ENCODE results near the gene CARD11.
A peak's percentile ranks its signal among the peaks of the same experiment; 100 is the strongest.

CARD11 gene

GRCh38 chr7:2894118-2894940, 149.3 kb downstream of the CARD11 start:
- DNase-seq, result peak; percentile 58

- DNase-seq, result no peak
Measured at GRCh38 chr7:2893411-2893861, 150.2 kb downstream of the CARD11 start.

DNA sequence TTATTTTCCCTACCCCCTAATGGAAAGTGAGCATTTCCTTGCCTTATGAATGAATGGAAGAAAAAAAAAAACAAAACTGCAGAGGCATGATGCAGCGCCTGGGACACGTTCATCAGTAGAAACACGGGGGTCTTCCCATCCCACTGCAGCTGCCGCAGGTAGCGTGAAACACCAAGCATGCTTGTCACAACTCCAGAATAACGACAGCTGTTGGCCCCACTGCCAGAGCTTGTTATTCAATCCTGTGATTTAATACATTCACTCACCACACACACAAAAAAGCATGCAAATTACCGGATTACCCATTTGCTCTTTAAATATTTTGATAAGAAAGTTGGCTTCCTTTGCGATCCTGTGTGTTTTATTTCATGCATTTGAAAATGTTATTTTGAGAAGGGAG, 151.1 kb downstream of the CARD11 start:
- no peak for DNase-seq

- no peak for DNase-seq
Measured at GRCh38 chr7:2887816-2888215, 155.9 kb downstream of the CARD11 start.

DNA sequence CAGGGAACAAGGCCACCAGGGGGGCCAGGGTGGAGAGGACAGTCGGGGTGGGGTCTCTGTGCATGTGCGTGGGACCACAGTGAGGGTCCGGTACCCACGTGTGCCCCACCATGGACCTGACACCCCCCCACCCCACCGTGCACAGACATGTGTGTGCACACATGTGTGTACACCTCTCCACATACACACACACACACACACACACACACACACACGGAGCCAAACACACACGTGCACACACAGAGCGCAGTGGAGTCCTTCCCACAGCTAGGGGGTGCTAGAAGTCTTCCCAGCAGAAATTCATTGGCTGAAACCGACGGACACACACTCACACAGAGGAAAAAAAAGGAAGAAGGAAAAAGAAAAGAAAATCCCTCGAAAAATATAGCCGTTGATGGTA, 156.8 kb downstream of the CARD11 start:
- peak; percentile 43 for DNase-seq

GRCh38 chr7:2886391-2886790, 157.3 kb downstream of the CARD11 start:
- DNase-seq, result no peak

- DNase-seq, result no peak
Measured at GRCh38 chr7:2884161-2884560, 159.5 kb downstream of the CARD11 start.

DNA sequence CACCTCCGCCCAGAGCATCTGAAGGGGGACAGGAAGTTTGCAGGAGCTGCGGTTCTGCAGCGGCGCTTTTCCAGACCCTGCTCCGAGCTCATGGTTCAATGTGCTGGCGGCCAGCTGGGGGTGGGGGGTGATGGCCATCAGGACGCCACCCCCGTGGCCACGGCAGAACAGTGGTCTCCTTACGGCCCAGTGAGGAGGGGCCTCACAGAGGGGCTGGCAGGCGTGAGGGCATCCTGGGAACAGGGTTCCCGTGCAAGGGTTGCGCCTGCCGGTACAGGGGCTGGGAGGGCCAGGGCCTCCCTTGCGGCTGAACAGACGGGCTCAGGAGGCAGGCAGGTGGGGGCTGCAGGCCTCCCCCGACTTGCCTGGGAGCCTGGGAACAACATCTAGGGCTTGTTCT, 160.6 kb downstream of the CARD11 start:
- no peak for DNase-seq

- no peak for DNase-seq
Measured at GRCh38 chr7:2882111-2882510, 161.6 kb downstream of the CARD11 start.

- no peak for DNase-seq
Measured at GRCh38 chr7:2880874-2881533, 162.7 kb downstream of the CARD11 start.

DNA sequence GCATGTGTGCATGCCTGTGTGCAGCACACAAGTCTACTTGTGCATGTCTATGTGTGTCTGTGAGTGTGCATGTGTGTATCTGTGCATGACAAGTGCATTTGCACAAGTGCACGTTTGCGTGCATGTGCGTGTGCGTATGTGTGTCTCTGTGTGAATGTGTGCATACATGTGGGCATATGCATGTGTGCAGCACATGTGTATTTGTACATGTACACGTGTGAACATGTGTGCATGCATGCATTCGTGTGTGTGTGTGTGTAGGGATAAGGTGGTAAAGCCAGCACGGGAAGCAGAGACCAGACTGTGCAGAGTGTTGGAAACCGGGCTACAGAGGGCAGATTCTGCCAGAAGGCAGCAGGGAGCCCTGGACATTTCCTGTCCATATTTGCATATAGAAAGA, 163.6 kb downstream of the CARD11 start:
- no peak for DNase-seq

- DNase-seq, result no peak
Measured at GRCh38 chr7:2879354-2879753, 164.3 kb downstream of the CARD11 start.

GRCh38 chr7:2878306-2878705, 165.4 kb downstream of the CARD11 start:
- no peak for DNase-seq

DNA sequence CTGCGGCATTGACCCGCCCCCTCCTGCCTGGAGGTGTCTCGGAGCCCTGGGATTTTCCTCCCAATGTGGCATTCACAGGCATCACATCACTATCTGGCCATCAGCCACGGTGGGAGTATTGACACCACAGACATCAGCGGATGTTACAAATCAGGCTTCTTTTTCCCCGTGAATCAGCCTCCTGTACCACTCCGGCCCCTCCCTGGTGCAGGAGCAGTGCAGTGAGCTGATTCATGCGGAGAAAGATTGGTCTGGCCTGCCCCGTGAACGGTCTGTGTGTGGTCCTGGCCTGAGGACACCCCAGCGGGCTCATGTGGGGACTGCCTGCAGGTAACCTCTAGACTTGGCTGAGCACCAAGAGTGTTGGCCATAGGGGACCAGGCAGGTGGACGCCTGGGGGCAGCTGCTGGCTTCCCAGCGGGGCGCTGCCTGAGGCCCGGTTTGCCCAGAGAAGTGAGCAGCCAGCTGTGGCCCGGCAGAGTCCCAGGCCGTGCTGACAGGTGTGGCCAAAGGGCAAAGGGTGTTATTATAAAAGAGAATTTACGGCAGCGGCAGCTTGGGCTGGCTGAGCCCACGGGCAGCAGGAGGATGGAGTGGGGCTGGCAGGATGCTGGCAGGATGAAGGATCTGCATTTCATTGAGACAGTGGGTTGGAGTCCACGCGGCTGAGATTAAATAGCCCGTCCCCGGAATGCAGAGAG, 167.5 kb downstream of the CARD11 start:
- no peak for DNase-seq

GRCh38 chr7:2873686-2874551, 169.7 kb downstream of the CARD11 start:
- DNase-seq, result no peak

DNA sequence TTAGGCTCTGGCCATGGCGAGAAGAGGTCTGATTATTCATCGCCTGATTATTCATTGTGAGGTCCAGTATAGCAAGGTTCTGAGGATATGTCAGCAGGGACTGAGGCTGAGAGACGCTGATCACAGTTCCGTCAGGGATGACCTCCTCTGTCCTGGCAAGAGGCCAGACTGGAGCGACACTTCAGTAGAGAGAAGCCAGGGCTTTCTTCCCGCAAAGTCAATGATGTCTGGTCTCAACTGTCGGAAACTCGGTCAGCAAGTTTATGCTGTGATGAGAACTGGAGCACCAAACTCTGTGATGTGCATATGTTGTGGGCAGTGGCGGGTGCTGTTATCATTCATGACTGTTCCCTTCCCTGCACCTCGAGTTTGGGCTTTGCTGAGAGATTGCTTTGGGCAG, 170.5 kb downstream of the CARD11 start:
- DNase-seq, result no peak

DNA sequence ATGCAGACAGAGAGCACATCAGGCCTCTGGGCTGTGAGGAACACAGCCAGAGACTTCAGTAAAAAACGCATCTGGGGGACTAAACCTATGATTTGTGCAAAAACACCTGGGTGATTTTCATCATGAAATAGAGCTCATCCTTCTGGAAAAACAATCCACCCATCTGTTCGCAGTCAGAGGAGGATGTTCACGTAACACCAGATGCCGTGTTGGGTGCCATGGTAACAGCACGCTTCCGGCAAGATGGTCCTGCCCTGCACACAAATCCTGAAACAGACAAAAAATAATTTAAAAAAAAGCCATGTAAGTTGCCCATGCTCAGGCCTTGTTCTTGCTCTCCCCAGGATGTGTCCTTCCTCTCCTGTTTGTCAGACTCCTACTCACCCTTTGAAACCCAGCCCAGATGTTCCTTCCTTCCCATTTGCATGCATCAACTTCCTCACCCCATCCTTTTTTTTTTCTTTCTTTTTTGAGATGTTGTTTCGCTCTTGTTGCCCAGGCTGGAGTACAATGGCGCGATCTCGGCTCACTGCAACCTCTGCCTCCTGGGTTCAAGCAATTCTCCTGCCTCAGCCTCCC, 171.3 kb downstream of the CARD11 start:
- DNase-seq, result no peak

DNA sequence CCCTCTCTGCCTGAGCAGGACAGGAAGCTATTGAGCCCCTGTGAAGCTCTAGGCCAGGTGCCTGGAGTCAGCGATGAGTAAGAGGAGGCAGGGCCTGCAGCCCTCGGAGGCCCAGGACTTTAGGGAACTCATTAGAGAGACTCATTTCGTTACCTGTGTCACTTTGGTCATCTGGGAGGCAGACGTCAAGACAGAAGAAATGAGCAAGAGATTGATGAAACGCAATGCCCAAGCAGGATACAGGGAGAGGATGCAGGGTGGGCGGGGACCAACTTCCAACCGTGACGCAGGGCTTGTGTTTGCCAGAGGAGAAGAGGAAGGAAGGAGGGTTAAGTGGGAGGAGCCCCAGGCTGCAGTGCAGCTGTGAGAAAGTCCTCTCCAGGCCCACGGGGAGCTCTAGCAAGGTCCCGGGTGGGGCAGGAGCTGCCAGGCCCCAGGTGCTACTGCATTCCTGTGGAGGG, 173.2 kb downstream of the CARD11 start:
- no peak for DNase-seq

DNA sequence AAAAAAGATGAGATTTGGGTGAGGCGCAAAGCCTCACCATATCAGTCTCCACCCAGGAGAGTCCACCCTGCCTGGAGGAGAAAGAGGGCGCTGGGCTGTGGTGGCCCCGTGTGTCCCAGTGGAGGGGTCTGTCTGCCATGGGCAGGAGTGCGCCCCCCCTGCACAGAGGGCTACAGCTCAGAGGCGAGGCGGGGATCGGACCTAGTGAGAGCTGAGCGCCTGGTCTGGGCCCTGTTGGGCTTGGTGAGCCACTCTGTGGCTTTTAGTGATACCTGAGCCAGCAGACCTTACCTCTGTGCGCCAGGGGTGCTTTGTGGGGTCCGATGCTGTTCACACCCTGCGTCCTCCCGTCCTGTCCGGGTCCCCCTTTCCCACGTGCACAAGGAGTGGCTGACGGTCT, 173.7 kb downstream of the CARD11 start:
- DNase-seq, result no peak

- DNase-seq, result no peak
Measured at GRCh38 chr7:2866601-2867000, 177.1 kb downstream of the CARD11 start.

GRCh38 chr7:2864999-2865670, 178.5 kb downstream of the CARD11 start:
- peak; percentile 76 for DNase-seq
